Stimulated activated CD4-positive, alpha-beta T cell treated with anti-CD3 and anti-CD28 coated beads, Interleukin-1b, Interleukin-23, amount 100 ng/mL, for 24 hours (primary cell): ENCODE results near the gene PRDM4.

ENCODE experiments used
- DNase-seq, 4 experiments: peaks; one replicate each; pipeline ENCODE4 v3.0.0-alpha.2; 2020; ENCODE audit warnings: low read depth in 4 of 4, low spot score in 1 of 4

Gene PRDM4, protein sequence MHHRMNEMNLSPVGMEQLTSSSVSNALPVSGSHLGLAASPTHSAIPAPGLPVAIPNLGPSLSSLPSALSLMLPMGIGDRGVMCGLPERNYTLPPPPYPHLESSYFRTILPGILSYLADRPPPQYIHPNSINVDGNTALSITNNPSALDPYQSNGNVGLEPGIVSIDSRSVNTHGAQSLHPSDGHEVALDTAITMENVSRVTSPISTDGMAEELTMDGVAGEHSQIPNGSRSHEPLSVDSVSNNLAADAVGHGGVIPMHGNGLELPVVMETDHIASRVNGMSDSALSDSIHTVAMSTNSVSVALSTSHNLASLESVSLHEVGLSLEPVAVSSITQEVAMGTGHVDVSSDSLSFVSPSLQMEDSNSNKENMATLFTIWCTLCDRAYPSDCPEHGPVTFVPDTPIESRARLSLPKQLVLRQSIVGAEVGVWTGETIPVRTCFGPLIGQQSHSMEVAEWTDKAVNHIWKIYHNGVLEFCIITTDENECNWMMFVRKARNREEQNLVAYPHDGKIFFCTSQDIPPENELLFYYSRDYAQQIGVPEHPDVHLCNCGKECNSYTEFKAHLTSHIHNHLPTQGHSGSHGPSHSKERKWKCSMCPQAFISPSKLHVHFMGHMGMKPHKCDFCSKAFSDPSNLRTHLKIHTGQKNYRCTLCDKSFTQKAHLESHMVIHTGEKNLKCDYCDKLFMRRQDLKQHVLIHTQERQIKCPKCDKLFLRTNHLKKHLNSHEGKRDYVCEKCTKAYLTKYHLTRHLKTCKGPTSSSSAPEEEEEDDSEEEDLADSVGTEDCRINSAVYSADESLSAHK

DNA sequence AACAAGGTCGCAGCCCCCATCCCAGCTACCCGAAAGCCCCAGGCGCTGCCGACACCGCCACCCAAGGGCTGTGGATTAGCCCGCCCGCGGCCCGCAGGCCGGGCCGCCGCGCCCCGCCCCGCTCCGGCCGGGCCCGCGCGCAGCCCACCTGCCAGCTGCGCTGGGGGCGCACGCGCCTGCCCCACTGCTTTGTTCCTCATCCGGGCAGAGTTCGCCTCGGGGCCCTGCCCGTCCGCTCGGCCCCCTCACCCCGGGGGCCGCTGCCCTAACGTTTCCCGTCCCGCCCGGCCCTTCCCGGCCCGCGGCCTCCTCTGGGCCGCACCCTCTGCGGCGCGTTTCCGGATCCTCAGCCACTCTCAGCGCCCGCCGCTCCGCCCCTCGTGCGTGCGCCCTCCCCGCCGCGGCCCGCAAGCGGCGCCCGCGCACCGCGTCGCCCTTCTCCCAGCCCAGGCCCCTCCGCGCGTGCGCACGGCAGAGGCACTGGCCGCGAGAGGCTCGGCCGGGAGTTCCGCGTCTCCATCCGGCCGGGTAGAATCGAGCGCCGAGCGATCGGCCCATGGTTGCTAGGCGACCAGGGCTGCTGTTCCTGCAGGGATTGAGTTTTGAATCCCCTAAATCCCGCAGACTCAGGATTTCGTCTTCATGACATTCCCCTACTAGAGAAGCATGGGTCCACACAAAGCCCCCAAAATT, at the start of gene PRDM4:
Gene PRDM4 (minus strand): TSS at position 329 of the 693 bp plus-strand sequence. CDS start 622 bp downstream, outside the sequence.
- DNase-seq: peak; percentile 75 to 80 (median 79)

DNA sequence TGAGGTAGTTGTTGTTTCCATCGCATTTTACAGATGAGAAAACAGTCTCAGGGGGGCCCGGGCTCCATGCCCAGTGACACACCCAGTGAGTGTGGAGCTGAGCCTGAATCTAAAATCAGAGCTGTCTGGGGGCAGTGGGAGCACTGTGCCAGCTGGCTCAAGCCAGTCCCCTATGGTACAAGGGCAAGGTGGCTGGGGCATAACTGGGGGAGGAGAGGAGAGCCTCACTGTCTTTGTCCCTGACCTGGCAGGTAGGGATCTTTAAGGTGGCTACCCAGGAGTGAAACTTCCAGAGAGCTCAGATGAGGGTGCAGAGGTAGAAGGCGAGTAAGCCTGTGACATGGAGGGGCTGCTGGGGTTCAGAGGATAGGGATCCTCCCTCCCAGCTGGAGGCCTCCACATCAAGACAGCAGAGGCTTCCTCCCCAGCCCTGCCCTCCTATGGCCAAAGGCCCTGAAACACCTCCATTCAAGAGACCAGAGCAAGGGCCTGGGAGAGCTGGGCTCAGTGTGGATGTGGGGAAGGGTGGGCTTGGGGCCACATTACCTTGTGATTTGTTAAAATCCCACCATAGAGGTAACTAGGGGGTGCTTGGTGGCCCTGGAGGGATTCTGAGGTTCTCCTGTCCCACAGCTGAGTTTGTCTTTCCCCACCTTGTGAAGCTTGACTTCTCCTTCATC, 46.7 kb upstream of the PRDM4 start:
- DNase-seq: no peak

DNA sequence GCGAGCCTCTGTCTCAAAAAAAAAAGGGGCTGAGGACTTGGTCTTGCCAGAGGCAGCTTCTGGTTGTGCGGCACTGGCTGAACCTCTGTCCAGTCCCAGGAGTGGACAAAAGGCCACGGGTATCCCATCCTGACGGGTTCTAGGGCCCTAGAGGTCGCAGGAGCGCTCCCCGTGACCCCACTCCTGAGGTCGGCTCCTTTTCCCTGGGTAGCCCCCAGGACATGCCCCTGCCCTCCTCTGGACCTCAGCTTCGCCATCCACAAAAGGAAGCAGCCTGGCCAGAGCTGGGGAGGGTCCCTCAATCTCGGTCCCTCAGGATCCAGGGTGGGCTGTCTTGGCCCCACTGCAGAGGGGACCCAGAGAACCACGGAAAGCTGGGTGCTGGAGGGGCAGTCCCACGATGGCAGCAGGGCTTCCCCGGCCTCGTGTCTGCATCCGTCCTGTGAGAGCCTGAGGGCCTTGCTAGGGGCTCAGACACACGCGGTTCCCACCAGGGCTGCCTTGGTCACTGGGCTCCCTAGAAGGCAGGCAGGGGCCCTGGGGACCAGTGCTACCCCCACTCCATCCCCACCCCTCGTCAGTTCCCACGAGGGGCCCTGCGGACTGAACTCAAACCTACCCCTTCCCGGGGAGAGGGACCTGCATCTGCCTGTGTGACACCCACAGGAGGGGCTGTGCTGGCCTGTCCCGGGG, 44.7 kb upstream of the PRDM4 start:
- no peak for DNase-seq

DNA sequence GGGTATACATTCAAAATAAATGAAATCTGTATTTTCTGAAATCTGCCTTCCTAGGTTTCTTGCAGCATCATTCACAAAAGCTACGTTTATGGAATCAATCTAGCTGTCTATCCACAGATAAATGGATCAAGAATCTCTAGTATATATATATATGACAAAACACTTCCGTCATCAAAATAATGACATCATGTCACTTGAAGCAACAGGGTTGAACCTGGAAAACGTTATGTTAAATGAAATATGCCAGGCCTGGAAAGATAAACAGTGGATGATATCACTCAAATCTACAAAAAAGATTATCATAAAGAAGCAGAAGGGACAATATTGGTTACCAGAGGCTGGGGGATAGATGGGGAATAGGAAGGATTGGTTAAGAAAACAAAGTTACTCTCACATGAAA, 42.2 kb upstream of the PRDM4 start:
- DNase-seq: no peak

DNA sequence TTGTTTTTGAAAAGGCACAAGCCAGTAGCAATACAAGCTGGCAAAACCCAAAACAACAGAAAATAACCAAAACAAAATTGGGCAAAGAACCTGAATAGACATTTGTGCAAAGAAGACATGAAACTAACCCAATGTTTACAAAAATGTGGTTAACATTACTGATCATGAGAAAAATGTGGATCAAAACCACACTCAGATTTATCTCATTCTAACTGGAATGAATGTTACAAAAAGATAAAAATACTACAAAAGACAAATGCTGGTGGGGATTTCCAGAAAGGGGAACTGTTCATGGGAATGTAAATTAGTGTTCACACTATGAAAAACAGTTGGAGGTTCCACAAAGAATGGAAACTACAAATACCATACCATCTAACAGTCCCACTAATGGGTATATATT, 40.2 kb upstream of the PRDM4 start:
- no peak for DNase-seq

DNA sequence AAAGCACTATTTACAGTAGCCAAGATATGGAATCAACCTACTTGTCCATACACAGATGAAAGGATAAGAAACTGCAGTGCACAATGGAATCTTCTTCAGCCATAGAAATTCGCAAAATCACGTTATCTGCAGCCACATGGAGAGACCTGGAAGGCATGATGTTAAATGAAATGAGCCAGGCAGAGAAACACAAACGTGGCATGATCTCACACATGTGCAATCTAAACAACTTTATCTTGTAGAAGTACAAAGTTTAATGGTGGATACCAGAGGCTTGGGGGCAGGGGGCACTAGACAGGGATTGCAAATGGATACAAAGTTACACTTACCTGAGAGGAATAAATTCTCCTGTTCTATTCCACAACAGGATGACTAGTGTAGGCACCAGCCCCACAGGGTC, 37.6 kb upstream of the PRDM4 start:
- no peak for DNase-seq

DNA sequence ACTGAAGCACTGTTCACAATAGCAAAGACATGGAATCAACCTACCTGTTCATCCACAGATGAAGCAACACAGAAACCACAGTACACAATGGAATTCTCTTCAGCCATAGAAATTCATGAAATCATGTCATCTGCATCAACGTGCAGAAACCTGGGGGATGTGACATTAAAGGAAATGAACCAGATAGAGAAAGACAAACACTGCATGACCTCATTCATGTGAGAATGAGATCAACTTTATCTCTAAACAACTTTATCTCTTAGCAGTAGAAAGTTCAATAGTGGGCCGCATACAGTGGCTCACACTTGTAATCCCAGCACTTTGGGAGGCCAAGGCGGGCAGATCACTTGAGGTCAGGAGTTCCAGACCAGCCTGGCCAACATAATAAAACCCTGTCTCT, 33.5 kb upstream of the PRDM4 start:
- no peak for DNase-seq

DNA sequence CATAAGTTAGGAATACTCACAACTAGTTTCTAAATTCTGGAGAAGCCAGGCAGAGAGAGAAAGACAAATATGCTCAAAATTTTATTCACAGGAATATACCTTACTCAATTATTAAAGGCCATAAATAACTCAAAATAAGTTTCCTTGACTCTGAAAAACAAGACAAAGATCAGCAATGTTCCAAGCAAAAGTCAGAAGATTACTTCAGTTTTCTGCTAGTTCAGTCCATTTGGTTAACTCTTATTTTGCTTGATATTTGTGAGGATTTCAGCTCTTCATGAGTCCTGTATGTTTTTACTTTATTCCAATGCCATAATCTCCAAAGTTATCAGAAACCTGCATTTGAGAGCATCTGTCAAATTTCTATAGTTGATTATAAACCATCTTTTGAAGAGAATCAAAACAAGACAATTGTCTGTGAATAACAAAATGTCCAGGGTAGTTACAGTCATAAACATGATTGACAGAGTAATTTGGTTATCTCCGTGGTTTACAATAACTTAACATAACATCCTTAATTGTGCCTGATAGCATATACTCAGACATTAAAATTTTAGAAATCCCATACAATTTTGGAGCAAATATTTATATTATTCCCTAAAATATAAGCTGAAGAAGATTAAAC, 30.6 kb upstream of the PRDM4 start:
- no peak for DNase-seq

DNA sequence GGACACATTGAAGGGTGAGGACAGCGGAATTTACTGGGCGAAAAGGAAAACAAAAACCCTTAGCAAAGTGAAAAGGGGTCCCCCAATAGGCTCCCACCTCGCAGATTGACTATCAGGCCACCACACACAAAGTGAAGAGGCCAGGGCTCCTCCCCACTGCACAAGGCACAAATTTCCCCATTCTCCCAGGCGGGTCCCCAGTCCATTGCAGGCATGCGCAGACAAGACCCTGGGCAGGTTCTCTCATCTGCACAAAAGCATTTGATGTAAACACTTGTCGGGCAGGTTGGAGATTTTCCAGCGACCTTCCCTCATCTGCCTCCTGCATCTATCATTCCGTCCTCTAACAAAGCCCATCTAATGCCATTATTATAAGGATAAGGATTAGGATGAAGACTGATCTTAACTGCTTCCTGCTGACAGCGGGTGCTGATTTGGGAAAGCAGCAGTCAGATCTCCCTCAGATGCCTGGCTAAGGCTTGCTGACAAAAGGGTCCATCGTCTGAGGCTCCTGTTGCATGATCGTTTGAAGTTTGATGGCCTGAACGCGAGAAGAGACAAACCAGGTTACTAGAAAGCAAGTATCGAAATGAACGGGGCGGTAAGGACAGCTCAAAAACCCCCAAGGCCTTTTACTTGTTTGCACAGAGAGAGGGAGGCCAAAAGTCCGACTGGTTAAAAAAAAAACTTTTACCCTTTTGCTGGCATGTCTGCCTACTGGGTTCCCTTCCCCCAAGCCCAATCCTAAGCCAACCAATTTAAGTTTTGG, 27.9 kb upstream of the PRDM4 start:
- DNase-seq: no peak

DNA sequence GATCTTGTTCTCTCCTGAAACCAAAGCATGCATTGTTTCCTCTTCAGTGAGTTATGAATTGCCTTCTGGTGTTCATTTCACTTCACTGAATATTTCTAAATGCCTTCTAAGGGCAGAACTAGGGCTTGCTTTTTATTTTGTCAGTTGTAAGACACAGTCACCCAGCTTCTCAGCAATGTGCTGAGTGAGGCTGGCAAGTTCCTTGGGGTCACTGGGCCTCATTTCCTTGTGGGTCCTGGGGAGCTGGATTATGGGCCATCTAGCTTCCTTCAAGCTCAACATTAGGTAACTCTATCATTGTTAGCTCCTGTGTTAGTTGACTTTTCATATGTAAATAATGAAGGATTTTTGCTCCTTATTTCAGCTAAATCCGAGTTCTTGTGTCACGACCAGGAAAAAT, 27.3 kb upstream of the PRDM4 start:
- no peak for DNase-seq

DNA sequence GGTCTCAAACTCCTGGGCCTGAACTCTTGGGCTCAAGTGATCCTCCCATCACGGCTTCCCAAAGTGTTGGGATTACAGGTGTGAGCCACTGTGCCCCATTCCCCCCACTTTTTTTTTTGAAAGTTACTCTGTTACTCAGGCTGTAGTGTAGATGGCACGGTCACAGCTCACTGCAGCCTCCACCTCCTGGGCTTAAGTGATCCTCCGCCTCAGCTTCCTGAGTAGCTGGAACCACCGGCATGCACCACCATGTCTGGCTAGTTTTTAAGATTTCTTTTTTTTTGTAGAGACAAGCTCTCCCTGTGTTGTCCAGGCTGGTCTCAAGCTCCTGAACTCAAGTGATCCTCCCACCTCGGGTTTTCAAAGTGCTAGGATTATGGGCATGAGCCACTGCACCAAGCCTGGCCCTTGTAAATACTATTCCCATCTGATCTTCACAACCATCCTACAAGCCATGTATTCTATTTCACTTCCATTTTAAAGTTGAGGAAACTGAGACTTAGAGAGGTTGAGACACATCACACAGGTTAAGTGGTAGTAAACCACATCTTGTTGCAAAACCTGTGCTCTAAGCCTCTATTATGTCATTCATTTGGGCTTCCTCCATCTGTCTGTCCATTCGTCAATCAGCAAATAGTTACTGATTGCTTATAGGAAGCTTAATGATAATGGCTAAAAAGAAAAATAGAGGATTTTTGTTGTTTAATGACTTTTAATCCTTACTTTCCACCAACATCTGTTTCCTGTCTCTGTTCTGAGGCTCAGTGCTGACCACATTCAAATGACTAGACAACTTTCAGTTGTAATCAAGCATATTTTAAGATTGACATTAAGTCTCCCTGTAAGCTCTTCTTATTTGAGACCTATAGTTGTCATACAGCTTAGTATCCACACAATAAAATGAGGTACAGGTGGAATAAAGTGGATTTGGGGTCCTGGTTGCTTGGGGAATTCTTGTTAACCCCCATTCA, 22.8 kb upstream of the PRDM4 start:
- no peak for DNase-seq

DNA sequence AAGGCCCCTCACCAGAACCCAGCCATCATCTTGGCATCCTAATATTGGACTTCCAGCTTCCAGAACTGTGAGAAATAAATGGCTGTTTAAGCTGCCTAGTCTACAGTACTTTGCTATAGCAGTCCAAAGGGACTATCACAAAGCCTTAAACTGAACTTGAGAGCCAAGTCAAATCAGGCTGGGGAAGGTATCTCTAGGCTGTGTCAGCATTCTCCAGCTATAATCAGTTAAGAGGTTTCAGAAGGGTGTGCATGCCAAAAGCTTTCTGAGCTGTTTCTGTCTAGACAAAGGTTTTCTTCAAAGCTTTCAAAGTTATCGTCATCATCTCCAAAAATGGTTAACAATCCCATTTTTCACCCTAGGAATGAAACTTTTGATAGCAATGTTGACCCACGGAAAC, 21.1 kb upstream of the PRDM4 start:
- no peak for DNase-seq

DNA sequence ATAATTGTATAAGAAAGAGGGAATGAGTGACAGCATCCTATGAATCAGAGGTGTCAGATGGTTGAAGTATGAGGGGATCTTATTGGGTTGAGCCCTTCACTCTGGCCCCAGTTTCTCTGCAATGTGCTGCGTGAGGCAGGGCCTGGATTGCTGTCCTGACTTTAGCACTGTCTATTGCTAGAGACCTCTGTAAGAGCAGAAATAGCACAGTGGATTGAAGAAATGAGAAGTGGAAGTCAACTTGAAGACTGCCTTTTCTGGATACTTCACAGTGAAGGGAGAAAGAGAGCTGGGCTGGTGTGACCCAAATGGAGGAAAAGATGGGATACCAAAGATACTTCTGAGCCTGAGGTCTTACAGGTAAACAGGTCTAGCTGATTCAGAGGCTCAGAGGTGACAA, 19.4 kb upstream of the PRDM4 start:
- DNase-seq: no peak

DNA sequence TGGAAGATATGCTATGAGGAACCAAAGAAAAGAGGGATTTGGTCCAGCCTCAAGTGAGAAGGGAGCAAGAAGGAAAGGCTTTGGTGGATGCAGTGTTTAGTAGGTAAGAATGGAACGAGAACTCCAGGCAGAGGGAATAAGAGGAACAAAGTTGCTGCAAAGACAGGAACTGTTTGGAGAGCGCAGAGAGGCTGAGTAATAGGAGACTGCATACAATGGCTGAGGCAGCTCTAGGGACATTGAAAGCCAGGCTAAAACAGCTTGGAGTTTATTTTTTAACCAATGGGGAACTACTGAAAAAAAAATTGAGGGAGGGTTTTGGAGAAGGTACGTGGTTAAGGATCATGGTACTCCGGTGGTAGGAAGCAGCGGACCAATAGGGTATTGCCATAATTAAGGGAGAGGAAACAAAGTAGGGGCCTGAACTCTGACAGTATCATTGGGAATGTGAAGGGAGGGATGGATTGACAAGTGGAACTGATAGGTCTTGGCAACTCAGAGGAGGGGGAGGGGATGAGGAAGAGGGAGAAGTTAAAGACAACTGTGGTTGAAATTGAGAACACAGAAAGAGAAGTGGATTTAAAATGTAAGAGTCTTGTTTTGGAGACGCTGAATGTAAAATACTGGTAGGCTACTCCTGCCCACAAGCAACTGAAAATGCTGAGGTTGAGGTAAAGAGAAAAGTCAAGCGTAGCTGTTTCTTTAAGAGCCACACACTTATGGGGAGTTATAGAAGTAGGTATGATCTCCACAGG, 18.3 kb upstream of the PRDM4 start:
- DNase-seq: no peak

DNA sequence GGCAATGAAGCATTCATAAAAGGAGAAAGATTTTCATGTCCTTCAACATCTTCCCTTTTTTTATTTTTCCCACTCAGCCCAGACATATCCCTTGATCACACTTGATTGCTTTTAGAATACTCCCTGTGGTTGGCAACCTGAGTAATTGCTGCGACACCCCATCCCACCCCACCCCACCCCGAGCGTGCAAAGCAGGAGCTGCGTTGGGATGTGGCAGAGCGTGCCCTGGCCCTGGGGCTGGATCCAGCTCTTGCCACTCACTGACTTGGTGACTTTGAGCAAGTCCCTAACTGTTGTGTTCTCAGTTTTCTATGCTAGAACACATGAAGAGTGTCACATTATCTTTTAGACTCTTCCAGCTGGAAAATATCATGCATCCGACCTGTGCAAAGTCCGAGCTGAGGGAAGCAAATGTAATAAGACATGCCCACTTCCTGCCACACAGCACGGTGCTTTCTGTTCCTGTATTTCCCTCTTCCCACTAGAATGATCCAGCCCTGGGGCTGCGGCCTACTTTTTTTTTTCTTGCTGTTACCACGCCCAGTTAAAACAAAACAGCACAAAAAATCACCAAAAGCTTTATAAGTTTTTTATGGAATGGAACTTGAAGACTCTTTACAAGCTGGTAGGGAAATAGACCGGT, 17.6 kb upstream of the PRDM4 start:
- no peak for DNase-seq

DNA sequence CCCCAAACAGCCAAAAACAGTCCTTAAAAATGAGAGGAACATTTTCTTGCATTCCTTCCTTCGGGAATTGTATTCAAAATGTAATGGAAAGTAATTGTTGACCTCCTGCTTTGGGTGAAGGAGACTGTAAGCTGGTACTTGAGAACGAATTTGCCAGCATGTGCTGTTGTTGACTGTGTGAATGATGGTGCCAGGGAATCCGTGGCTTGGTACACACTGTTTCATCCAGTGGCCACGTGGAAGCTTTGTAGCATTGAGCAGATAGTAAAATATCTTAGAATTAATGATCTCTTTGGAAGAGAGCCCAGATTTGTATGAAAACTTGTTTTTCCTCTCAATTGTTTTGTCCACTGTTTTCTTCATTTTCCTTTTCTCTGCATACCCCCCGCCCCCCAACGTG, 15.2 kb upstream of the PRDM4 start:
- DNase-seq: no peak

DNA sequence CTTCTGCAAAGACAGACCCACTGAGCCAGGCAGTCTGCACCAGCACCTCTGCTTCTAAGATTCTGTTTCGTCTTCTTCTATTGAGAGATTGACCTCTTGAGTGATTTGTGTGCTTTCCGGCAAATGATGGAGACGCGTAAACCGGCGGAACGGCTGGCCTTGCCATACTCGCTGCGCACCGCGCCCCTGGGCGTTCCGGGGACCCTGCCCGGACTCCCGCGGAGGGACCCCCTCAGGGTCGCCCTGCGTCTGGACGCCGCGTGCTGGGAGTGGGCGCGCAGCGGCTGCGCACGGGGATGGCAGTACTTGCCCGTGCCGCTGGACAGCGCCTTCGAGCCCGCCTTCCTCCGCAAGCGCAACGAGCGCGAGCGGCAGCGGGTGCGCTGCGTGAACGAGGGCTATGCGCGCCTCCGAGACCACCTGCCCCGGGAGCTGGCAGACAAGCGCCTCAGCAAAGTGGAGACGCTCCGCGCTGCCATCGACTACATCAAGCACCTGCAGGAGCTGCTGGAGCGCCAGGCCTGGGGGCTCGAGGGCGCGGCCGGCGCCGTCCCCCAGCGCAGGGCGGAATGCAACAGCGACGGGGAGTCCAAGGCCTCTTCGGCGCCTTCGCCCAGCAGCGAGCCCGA, 14.3 kb upstream of the PRDM4 start:
- DNase-seq: no peak
